K562 (cell line): ENCODE results near the gene TRAIP. TPM values are rescaled to one million over a fixed set of nuclear protein-coding genes. Genes with fewer than 3 reads are reported as not detected.

Experiments used
- BACH1 ChIP-seq: fragments of 200-800 bp; sonication (Bioruptor generic); IDR thresholded peaks from 2 replicates; pipeline ENCODE4 v1.6.1; 2016; ENCODE audit warnings: missing genetic modification characterization, missing compliant biosample characterization
- CREB5 ChIP-seq: fragments of 250-450 bp; sonication (Bioruptor Pico); IDR thresholded peaks from 2 replicates; pipeline ENCODE4 v1.5.0; 2020; ENCODE audit warnings: mild to moderate bottlenecking
- E2F4 ChIP-seq: sonication (generic); formaldehyde crosslinking; IDR thresholded peaks from 2 replicates; pipeline ENCODE4 v1.8.0; 2022; ENCODE audit warnings: mild to moderate bottlenecking, low read depth, missing genetic modification reagents
- HDAC1 ChIP-seq, 2 experiments: fragments of 450-650 bp; IDR thresholded peaks; 2 replicates each; pipeline ENCODE4 v1.6.1; 2016 to 2017; ENCODE audit warnings: inconsistent platforms in 1 of 2, mild to moderate bottlenecking in 1 of 2, moderate library complexity in 1 of 2
- HNRNPK ChIP-seq: fragments of 200-400 bp; formaldehyde crosslinking; IDR thresholded peaks from one replicate; pipeline ENCODE4 v1.6.1; 2018; ENCODE audit warnings: mild to moderate bottlenecking, low read depth, low read length; ENCODE audit not compliant: poor library complexity, severe bottlenecking
- MNT ChIP-seq, 2 experiments: fragments of 450-650 bp; conservative IDR thresholded peaks; 2 replicates each; pipeline ENCODE4 v1.6.1; 2017; ENCODE audit warnings: mild to moderate bottlenecking in 2 of 2, moderate library complexity in 2 of 2
- MYC ChIP-seq, 2 experiments: fragments of 250-450 bp in 1 of 2; sonication (Bioruptor Pico) in 1 of 2; IDR thresholded peaks; 2 replicates each; pipeline versions ENCODE4 v1.5.1 to v1.6.1; 2012 to 2021; ENCODE audit warnings: low read depth in 2 of 2, borderline replicate concordance in 1 of 2, improper control_type of control experiment in 1 of 2, low read length in 1 of 2, mild to moderate bottlenecking in 1 of 2, moderate library complexity in 1 of 2
- PTBP1 ChIP-seq: fragments of 200-400 bp; formaldehyde crosslinking; IDR thresholded peaks from 2 replicates; pipeline ENCODE4 v1.6.1; 2017; ENCODE audit warnings: low read depth, low read length
- SIX5 ChIP-seq, 2 experiments: IDR thresholded peaks; 2 replicates each; pipeline ENCODE4 v1.6.1; 2011; ENCODE audit warnings: low read length in 2 of 2, borderline replicate concordance in 1 of 2, low read depth in 1 of 2, mild to moderate bottlenecking in 1 of 2, moderate library complexity in 1 of 2; ENCODE audit not compliant: insufficient read depth in 1 of 2
- SMARCE1 ChIP-seq: fragments of 450-650 bp; IDR thresholded peaks from 2 replicates; pipeline ENCODE4 v1.7.1; 2016; ENCODE audit warnings: mild to moderate bottlenecking
- TAF9B ChIP-seq: fragments of 450-650 bp; IDR thresholded peaks from 2 replicates; pipeline ENCODE4 v1.6.1; 2018; ENCODE audit warnings: mild to moderate bottlenecking; ENCODE audit not compliant: partially characterized antibody
- TARDBP ChIP-seq: fragments of 450-650 bp; IDR thresholded peaks from 2 replicates; pipeline ENCODE4 v1.6.1; 2016
- TFAP4 ChIP-seq: sonication (generic); formaldehyde crosslinking; IDR thresholded peaks from 2 replicates; pipeline ENCODE4 v1.8.0; 2022; ENCODE audit warnings: missing genetic modification reagents, mild to moderate bottlenecking, moderate library complexity, borderline replicate concordance
- ZBTB33 ChIP-seq: sonication (generic); formaldehyde crosslinking; IDR thresholded peaks from 2 replicates; pipeline ENCODE4 v1.8.1; 2023; ENCODE audit warnings: mild to moderate bottlenecking, missing genetic modification reagents
- ZFX ChIP-seq: sonication (generic); formaldehyde crosslinking; IDR thresholded peaks from 2 replicates; pipeline ENCODE4 v1.8.0; 2022; ENCODE audit warnings: mild to moderate bottlenecking, missing genetic modification reagents, moderate library complexity
- ZNF445 ChIP-seq: fragments of 250-450 bp; sonication (Bioruptor Pico); IDR thresholded peaks from 2 replicates; pipeline ENCODE4 v1.4.0; 2020; ENCODE audit warnings: low read depth, mild to moderate bottlenecking, moderate library complexity
- ZNF583 ChIP-seq: fragments of 250-450 bp; sonication (Bioruptor Pico); IDR thresholded peaks from 2 replicates; pipeline ENCODE4 v1.4.0; 2020
- ZSCAN32 ChIP-seq: fragments of 450-650 bp; formaldehyde crosslinking; IDR thresholded peaks from 2 replicates; pipeline ENCODE4 v1.4.0; 2020; ENCODE audit warnings: mild to moderate bottlenecking, moderate library complexity
- polyA plus RNA-seq, 8 experiments: library from polyadenylated mRNA; depleted of rRNA in 4 of 8; stranded (reverse) in 5 of 8; unstranded in 3 of 8; fragments of >200 nt; fragmentation: Nextera tagmentation in 2 of 8; fragmentation: Illumina TruSeq in 1 of 8; extraction: Ambion mirVana in 2 of 8; extraction: Trizol in 1 of 8; gene quantifications; 2 replicates each; pipeline versions ENCODE4 v1.2.1 to v1.2.3, GENCODE V29; 2011 to 2014; ENCODE audit warnings: inconsistent platforms in 1 of 8, missing spikeins in 1 of 8
- total RNA-seq, 7 experiments: library from RNA; depleted of rRNA in 6 of 7; stranded (reverse); fragments of >200 nt in 6 of 7; fragmentation: Illumina TruSeq in 2 of 7; extraction: Trizol in 2 of 7; gene quantifications; 2 replicates each; pipeline versions ENCODE4 v1.2.1 to v1.2.3, GENCODE V29; 2011 to 2021; ENCODE audit warnings: low replicate concordance in 1 of 7

TRAIP gene
- total and polyA plus RNA-seq, 9 of the 15 experiments (the other 6 are each of a cell fraction or from before 2014, with no cell fraction given), result 14.3 to 38.6 (median 21.2) TPM

GRCh38 chr3:49856181-49857005 lies at the start of gene TRAIP (continued):
- TF ChIP-seq ZSCAN32 (CRISPR knock-in tag), result no peak
- TF ChIP-seq SIX5 (IDR thresholded peaks at IDR 0.05; ENCODE audit: borderline replicate concordance in 1 of 2, insufficient read depth in 1 of 2, low read depth in 1 of 2, low read length in 2 of 2), result no peak
- TF ChIP-seq PTBP1, result no peak
- TF ChIP-seq TFAP4 (CRISPR knock-in tag), result peak; percentile 67; the same call in 1 of the 2 replicates
- TF ChIP-seq E2F4 (CRISPR knock-in tag), result peak; percentile 95
- no peak for TF ChIP-seq CREB5 (CRISPR knock-in tag)
- TF ChIP-seq HNRNPK, result no peak
- peak; percentile 48; the same call in 1 of the 2 replicates for TF ChIP-seq MYC (IDR thresholded peaks at IDR 0.05; ENCODE audit: low read depth, low read length)
- TF ChIP-seq MYC (CRISPR knock-in tag; IDR thresholded peaks at IDR 0.05; ENCODE audit: borderline replicate concordance, low read depth), result no peak
- TF ChIP-seq ZFX, result peak; percentile 61
- TF ChIP-seq TAF9B, result no peak
- no peak for TF ChIP-seq BACH1 (tag)
- no peak for TF ChIP-seq ZBTB33
- TF ChIP-seq HDAC1 (IDR thresholded peaks at IDR 0.05), result peak in 1 of 2 experiments; percentile 94; a peak in 2 of 4 replicates
- TF ChIP-seq SMARCE1, result no peak
- TF ChIP-seq TARDBP, result no peak
- TF ChIP-seq MNT (conservative IDR thresholded peaks at IDR 0.05), result peak; percentile 66 to 88
- no peak for TF ChIP-seq ZNF583 (CRISPR knock-in tag)
- no peak for TF ChIP-seq ZNF445 (CRISPR knock-in tag)
